Hepatocyte (in vitro differentiated cells): ENCODE results near the gene LRRK1.

ENCODE experiments used
- EZH2 ChIP-seq: fragments of 200-600 bp; sonication (generic); IDR thresholded peaks from 2 replicates; pipeline ENCODE4 v1.6.1; 2016; ENCODE audit warnings: antibody characterized with exemption, mild to moderate bottlenecking, borderline replicate concordance
- EZH2phosphoT487 ChIP-seq: fragments of 200-600 bp; sonication (generic); IDR thresholded peaks from one replicate; pipeline ENCODE4 v1.6.1; 2018; ENCODE audit warnings: antibody characterized with exemption, mild to moderate bottlenecking, low read depth, moderate library complexity; ENCODE audit not compliant: unreplicated experiment, severe bottlenecking
- TF ChIP-seq, protein P1 (sequence below): fragments of 200-600 bp; sonication (generic); IDR thresholded peaks from 2 replicates; pipeline ENCODE4 v1.5.1; 2016; ENCODE audit warnings: antibody characterized with exemption, mild to moderate bottlenecking; ENCODE audit not compliant: poor library complexity

DNA sequence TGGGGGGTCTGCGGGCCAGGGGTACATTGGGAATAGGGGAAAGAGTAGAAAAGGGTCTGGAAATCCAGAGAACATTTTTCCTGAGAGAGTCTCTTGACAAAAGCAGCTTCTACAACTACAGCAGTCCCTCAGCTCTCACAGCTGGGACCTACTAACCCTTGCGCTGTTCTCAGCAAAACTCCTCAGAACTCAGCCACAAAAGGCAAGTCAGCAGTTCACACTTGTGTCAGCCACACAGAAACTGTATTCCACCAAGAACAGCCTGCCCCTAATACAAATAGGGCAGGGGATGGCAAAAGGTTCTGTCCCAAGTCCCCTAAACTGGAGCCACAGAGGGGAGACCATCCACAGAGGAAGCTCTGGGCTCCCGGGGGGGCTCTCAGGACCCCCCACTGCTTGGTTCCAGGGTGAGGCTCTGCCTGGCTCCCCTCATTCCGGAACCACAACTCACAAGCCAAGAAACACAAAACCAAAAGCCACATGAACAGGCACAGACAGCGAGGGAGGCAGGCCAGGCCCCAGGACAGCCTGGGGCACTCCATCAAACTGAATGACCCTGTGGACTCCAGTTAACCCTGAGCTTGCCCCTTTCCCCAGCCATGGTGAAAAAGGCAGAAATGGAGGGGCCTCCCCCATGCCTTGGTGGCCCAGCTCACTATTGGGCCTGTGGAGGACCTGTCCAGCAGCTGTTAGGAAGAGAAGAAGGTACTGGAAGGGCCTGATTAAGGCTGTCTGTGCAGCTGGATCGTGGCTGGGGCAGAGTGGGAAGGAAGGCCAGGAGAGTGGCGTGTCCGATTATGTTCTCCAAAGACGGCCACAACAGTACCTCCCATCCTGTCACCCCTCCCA, 170.6 kb downstream of the LRRK1 start:
- TF ChIP-seq, protein P1, sequence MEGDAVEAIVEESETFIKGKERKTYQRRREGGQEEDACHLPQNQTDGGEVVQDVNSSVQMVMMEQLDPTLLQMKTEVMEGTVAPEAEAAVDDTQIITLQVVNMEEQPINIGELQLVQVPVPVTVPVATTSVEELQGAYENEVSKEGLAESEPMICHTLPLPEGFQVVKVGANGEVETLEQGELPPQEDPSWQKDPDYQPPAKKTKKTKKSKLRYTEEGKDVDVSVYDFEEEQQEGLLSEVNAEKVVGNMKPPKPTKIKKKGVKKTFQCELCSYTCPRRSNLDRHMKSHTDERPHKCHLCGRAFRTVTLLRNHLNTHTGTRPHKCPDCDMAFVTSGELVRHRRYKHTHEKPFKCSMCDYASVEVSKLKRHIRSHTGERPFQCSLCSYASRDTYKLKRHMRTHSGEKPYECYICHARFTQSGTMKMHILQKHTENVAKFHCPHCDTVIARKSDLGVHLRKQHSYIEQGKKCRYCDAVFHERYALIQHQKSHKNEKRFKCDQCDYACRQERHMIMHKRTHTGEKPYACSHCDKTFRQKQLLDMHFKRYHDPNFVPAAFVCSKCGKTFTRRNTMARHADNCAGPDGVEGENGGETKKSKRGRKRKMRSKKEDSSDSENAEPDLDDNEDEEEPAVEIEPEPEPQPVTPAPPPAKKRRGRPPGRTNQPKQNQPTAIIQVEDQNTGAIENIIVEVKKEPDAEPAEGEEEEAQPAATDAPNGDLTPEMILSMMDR, result no peak
- TF ChIP-seq EZH2 (no peak), EZH2phosphoT487 (no peak)
